ENCODE data around the gene MAD1L1. TPM values are rescaled to one million over a fixed set of nuclear protein-coding genes. Genes with fewer than 3 reads are reported as not detected.
"Not testable (repeated sequence)": the region's sequence is repeated elsewhere in the genome, so short reads cannot be mapped to it uniquely, and the experiment has no call there.

Gene MAD1L1
- total and polyA plus RNA-seq, 3 experiments from 2014 or later, result 43.6 to 185 (median 47.3) TPM

DNA sequence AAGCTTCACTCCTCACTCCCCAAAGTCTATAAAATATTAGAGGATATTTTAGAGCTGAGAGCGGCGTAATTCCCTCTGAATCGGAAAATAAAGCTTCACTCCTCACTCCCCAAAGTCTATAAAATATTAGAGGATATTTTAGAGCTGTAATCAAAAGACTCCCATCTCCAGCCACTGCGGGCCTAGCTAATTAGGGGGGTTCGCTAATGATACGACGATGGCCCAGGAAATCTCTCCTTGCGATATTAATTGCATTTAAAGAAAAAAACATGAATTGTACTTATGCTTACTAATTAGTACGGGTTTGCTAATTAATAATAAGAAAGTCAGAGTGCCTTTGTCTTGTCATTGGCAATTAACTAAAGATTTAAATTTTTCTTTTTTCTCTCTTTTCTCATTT is 235.9 kb downstream of the MAD1L1 start:
- no peaks in the 10 kb centered on the region for H3K27me3 ChIP-seq (ENCODE audit: insufficient read depth, low read length, poor library complexity, severe bottlenecking)
- H3K4me1 ChIP-seq (ENCODE audit: insufficient read depth, low read length), result no peaks in the 10 kb centered on the region
- peak overlapping the region in 1 of 8 donors; percentile 23 for H3K27ac Mint-ChIP-seq
- H3K4me1 Mint-ChIP-seq, result peaks cover 0 to 10% (median 1%) of the 10 kb centered on the region in 3 donors
- no peaks in the 10 kb centered on the region for H3K36me3 ChIP-seq (ENCODE audit: insufficient read depth, low read length)
- no peak overlapping the region for H3K4me3 Mint-ChIP-seq
- DNase-seq, result no peak
- CTCF ChIA-PET, result no interaction called here
- H3K9me3 Mint-ChIP-seq, result no peaks in the 10 kb centered on the region
- H3K36me3 Mint-ChIP-seq, result peaks cover 0 to 3% (median 0%) of the 10 kb centered on the region in 3 donors
- no peaks in the 10 kb centered on the region for H3K9me3 ChIP-seq (ENCODE audit: low read length)
- POLR2A ChIA-PET, result no interaction called here
- no peak overlapping the region for H3K27ac ChIP-seq (ENCODE audit: low read depth, low read length)
- H3K27me3 Mint-ChIP-seq, result no peaks in the 10 kb centered on the region
- H3K4me3 ChIP-seq (ENCODE audit: low read length), result no peak overlapping the region

DNA sequence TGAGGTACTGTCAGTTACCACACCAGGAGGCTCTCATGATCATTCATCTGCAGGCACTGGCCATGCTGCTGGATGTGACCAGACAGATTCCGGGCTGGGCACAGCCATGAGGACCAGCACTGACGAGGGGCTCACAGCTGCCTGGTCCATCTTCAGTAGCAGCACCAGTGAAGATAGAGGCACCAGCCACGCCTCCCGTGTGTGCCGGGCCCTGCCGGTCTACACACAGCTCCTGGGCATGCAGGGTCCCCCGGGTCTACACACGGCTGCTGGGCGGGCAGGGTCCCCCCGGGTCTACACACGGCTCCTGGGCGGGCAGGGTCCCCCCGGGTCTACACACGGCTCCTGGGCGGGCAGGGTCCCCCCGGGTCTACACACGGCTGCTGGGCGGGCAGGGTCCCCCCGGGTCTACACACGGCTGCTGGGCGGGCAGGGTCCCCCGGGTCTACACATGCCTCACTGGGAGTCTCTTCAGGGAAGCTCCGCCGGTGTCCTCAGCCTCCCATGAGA is 236.8 kb downstream of the MAD1L1 start:
- H3K9me3 Mint-ChIP-seq; H3K9me3 ChIP-seq (ENCODE audit: low read length); H3K27ac Mint-ChIP-seq; CTCF ChIA-PET; H3K27me3 Mint-ChIP-seq; POLR2A ChIA-PET; H3K27ac ChIP-seq (ENCODE audit: low read depth, low read length); DNase-seq; H3K36me3 ChIP-seq (ENCODE audit: insufficient read depth, low read length); H3K4me3 Mint-ChIP-seq; H3K36me3 Mint-ChIP-seq; H3K27me3 ChIP-seq (ENCODE audit: insufficient read depth, low read length, poor library complexity, severe bottlenecking); H3K4me1 ChIP-seq (ENCODE audit: insufficient read depth, low read length); H3K4me1 Mint-ChIP-seq; H3K4me3 ChIP-seq (ENCODE audit: low read length): not testable (repeated sequence)

DNA sequence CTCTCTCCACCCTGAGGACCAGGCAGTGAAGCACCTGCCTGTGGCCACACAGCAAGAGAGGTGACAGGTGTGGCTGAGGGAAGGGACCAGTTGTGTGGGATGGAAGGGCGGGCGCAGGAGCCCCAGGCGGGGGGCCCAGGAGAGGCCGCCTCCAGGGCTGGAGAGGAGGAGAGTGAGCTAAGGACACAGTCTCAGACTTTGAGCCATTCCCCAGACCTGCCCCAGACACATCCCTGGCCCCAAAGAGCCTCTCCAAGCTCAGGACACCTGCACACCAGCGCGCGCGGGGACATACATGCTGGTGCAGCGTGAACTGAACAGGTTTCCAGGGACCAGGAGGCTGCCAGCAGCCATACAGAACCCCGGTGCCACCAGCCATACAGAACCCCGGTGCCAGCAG is 237.3 kb downstream of the MAD1L1 start:
- H3K27me3 Mint-ChIP-seq, result no peaks in the 10 kb centered on the region
- peaks cover 0 to 2% (median 0%) of the 10 kb centered on the region in 3 donors for H3K36me3 Mint-ChIP-seq
- Histone ChIP-seq H3K4me1 (ENCODE audit: insufficient read depth, low read length) (no peaks in the 10 kb centered on the region), H3K36me3 (ENCODE audit: insufficient read depth, low read length) (no peaks in the 10 kb centered on the region), H3K27me3 (ENCODE audit: insufficient read depth, low read length, poor library complexity, severe bottlenecking) (no peaks in the 10 kb centered on the region), H3K27ac (ENCODE audit: low read depth, low read length) (no peak overlapping the region), H3K9me3 (ENCODE audit: low read length) (no peaks in the 10 kb centered on the region), H3K4me3 (ENCODE audit: low read length) (no peak overlapping the region)
- no peak for DNase-seq
- ChIA-PET CTCF (no interaction called here), POLR2A (no interaction called here)
- H3K27ac Mint-ChIP-seq, result no peak overlapping the region
- H3K4me3 Mint-ChIP-seq, result no peak overlapping the region
- H3K4me1 Mint-ChIP-seq, result peaks cover 0 to 8% (median 1%) of the 10 kb centered on the region in 3 donors
- no peaks in the 10 kb centered on the region for H3K9me3 Mint-ChIP-seq

DNA sequence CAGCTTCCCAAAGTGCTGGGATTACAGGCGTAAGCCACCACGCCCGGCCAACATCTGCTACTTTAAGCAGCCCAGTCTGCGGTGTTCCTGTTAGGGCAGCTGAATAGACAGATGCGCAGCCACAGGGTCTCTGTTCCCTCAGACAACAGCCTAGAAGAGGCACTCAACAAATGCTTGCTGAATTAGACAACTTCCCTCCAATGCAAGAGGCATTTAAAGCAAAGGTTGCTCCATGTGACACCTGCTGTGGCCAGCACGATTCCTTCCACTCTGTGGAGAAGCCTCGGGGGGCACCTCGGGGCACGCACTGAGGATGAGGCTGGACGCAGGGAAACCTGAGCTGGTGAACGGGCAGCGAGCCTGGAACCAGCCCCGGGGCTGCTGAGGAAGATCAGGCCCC is 237.8 kb downstream of the MAD1L1 start:
- DNase-seq, result no peak
- ChIA-PET POLR2A (no interaction called here), CTCF (no interaction called here)
- Histone ChIP-seq H3K27me3 (ENCODE audit: insufficient read depth, low read length, poor library complexity, severe bottlenecking) (no peaks in the 10 kb centered on the region), H3K9me3 (ENCODE audit: low read length) (no peaks in the 10 kb centered on the region), H3K4me3 (ENCODE audit: low read length) (no peak overlapping the region), H3K36me3 (ENCODE audit: insufficient read depth, low read length) (no peaks in the 10 kb centered on the region), H3K4me1 (ENCODE audit: insufficient read depth, low read length) (no peaks in the 10 kb centered on the region), H3K27ac (ENCODE audit: low read depth, low read length) (no peak overlapping the region)
- Mint-ChIP-seq H3K36me3 (peaks cover 0 to under 1% (median 0%) of the 10 kb centered on the region in 3 donors), H3K4me3 (no peak overlapping the region), H3K27me3 (no peaks in the 10 kb centered on the region), H3K9me3 (no peaks in the 10 kb centered on the region), H3K27ac (peak overlapping the region in 1 of 8 donors; percentile 75), H3K4me1 (peaks cover 0 to 3% (median 1%) of the 10 kb centered on the region in 3 donors)

DNA sequence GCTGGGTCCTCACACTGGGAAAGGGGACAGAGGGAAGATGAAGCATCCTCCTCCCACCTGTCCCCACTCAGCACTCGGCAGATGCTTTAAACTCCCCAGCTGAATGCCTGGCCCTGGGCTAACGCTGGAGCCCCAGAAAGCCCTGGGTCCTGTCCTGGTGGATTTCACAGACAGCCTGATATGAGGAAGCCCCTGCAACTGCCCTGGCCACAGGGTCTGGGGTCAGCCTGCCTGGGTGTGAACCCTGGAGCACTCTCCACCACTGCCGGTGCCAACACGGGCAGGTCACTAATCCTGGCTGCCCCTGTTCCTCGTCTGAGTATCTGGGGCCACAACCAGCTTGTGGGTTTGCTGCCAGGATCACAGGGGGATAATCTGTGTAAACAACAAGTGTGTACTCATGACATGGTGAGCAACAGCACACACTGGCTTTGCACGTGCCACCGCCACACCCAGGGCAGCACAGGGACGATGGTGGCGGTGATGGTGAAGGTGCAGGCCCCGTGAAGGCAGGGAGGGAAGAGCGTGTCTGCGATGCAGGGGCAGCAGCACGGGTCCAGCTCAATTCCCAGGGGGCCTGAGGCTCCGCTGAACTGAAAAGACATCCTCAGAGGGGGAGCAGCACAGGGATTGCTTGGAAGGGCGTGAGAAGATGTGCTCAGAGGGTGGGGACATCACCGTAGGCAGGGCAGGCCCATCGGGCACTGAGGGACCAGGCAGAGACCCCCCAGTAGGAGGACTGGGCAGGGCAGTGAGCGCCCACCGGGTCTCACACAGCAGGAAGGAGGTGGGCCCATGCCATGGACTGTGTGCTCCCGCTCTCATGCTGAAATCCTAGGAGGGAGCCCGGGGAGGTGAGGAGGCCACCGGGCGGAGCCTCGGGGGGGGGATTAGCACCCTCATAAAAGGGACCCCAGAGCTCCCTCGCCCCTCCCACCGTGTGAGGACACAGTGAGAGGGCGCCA is 238.7 kb downstream of the MAD1L1 start:
- H3K4me3 Mint-ChIP-seq, result no peak overlapping the region
- H3K36me3 Mint-ChIP-seq, result no peaks in the 10 kb centered on the region
- Histone ChIP-seq H3K4me1 (ENCODE audit: insufficient read depth, low read length) (no peaks in the 10 kb centered on the region), H3K27ac (ENCODE audit: low read depth, low read length) (no peak overlapping the region), H3K4me3 (ENCODE audit: low read length) (no peak overlapping the region), H3K36me3 (ENCODE audit: insufficient read depth, low read length) (no peaks in the 10 kb centered on the region), H3K9me3 (ENCODE audit: low read length) (no peaks in the 10 kb centered on the region), H3K27me3 (ENCODE audit: insufficient read depth, low read length, poor library complexity, severe bottlenecking) (no peaks in the 10 kb centered on the region)
- POLR2A ChIA-PET, result no interaction called here
- no peaks in the 10 kb centered on the region for H3K27me3 Mint-ChIP-seq
- no peaks in the 10 kb centered on the region for H3K9me3 Mint-ChIP-seq
- no peak for DNase-seq
- CTCF ChIA-PET, result interaction anchor here (1.0 kb wide), 1 partner anchor 10 kb away, joined by 3 read pairs; no protein-coding TSS in a partner anchor
- no peak overlapping the region for H3K27ac Mint-ChIP-seq
- peaks cover 1 to 3% (median 1%) of the 10 kb centered on the region in 3 donors for H3K4me1 Mint-ChIP-seq

DNA sequence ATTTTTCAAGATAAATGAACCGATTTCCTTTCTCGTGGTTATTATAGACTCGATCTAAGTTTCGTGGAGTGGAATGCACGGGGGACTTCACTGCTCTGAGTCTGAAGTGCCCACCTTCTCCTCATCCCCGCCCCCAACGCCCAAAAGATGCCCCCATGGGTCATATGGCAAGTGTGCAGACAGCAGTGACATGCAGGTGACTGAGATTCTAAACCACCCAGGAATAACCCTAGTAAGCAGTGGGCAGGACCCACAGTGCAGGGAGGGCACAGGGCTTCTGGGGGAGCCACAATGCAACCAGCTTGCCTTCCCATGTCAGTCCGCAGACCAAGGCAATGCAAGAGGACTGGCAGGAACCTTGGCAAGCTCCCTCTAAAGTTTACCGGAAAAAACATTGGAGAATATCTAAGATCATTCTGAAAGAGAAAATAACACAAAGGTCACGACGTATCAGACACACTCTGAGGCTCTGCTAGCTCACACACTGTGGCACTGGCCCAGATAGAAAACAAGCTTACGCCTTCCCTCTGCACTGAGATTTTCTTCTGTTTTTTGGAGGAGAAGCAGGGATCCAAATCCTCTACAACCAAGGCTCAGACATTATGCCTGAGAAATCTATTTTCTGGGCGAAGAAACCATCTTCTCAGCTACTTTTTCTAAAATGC is 239.6 kb downstream of the MAD1L1 start:
- H3K27me3 ChIP-seq (ENCODE audit: insufficient read depth, low read length, poor library complexity, severe bottlenecking), result no peaks in the 10 kb centered on the region
- DNase-seq, result no peak
- POLR2A ChIA-PET, result no interaction called here
- Mint-ChIP-seq H3K27ac (peak overlapping the region in 3 of 8 donors; percentile 35 to 76 (median 43)), H3K4me1 (peaks cover 4 to 9% (median 5%) of the 10 kb centered on the region in 3 donors), H3K36me3 (no peaks in the 10 kb centered on the region), H3K27me3 (no peaks in the 10 kb centered on the region), H3K4me3 (no peak overlapping the region), H3K9me3 (no peaks in the 10 kb centered on the region)
- no peak overlapping the region for H3K27ac ChIP-seq (ENCODE audit: low read depth, low read length)
- peaks cover 4% of the 10 kb centered on the region for H3K4me1 ChIP-seq (ENCODE audit: insufficient read depth, low read length)
- CTCF ChIA-PET, result no interaction called here
- H3K9me3 ChIP-seq (ENCODE audit: low read length), result no peaks in the 10 kb centered on the region
- H3K36me3 ChIP-seq (ENCODE audit: insufficient read depth, low read length), result no peaks in the 10 kb centered on the region
- no peak overlapping the region for H3K4me3 ChIP-seq (ENCODE audit: low read length)

DNA sequence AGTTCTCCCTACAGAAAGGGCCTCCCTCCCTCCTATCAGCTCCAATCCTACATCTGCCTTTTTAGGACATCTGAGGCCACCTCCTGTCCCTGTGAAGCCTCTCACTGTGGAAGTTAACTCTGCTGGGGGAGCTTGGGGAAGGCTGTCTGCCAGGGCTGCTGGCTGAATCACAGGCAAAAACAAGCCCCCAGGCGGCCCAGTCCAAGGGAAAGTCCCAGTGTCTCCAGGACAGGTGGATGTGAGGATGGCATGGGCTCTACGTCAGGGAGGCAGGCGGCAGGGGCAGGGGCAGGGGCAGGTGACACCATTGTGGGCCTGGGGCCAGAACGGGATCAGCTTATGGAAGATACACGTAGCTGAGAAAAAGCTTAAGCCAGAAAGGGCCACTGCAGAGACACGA is 240.2 kb downstream of the MAD1L1 start:
- Histone ChIP-seq H3K27me3 (ENCODE audit: insufficient read depth, low read length, poor library complexity, severe bottlenecking) (no peaks in the 10 kb centered on the region), H3K36me3 (ENCODE audit: insufficient read depth, low read length) (no peaks in the 10 kb centered on the region), H3K4me3 (ENCODE audit: low read length) (no peak overlapping the region), H3K27ac (ENCODE audit: low read depth, low read length) (no peak overlapping the region), H3K4me1 (ENCODE audit: insufficient read depth, low read length) (peaks cover 10% of the 10 kb centered on the region), H3K9me3 (ENCODE audit: low read length) (no peaks in the 10 kb centered on the region)
- Mint-ChIP-seq H3K36me3 (no peaks in the 10 kb centered on the region), H3K27ac (peak overlapping the region in 5 of 8 donors; percentile 23 to 88 (median 35)), H3K27me3 (no peaks in the 10 kb centered on the region), H3K9me3 (no peaks in the 10 kb centered on the region), H3K4me3 (no peak overlapping the region), H3K4me1 (peaks cover 4 to 15% (median 5%) of the 10 kb centered on the region in 3 donors)
- POLR2A ChIA-PET, result no interaction called here
- no peak for DNase-seq
- CTCF ChIA-PET, result no interaction called here

DNA sequence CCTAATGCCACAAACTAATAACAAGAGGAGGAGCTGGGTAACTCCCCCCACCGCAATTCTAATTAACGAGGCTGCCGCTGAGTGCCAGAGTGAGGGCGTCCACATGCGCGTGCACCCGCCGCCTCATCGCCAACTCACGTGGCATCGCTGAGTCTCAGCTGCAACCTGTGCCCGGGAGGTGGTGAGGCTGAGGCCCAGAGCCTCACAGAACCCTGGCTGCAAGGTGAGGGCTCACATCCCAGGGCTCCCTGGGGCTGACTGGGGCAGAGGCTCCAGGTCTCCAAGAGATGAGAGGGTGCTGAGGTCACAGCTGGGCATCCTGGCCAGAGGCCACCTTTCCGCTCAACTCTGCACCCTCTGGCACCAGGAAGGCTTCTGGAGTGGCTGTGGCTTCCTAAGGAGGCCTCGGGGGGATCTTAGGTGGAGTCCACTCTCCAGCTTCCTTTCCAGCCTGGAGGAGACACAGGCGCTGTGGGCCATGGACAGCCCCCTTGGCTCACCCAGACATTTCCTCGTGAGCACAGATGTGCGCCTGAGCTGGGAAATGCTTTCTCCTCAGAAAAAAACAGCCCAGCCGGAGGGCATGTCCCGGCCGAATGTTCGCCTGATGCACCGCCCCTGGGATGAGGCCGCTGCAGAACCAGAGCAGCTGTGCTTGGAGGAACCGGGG is 242.6 kb downstream of the MAD1L1 start:
- Mint-ChIP-seq H3K4me1 (peaks cover 23 to 38% (median 25%) of the 10 kb centered on the region in 3 donors), H3K27me3 (no peaks in the 10 kb centered on the region), H3K4me3 (no peak overlapping the region), H3K36me3 (peaks cover 0 to 1% (median 0%) of the 10 kb centered on the region in 3 donors), H3K9me3 (no peaks in the 10 kb centered on the region), H3K27ac (peak overlapping the region in 1 of 8 donors; percentile 54)
- ChIA-PET CTCF (no interaction called here), POLR2A (no interaction called here)
- Histone ChIP-seq H3K27me3 (ENCODE audit: insufficient read depth, low read length, poor library complexity, severe bottlenecking) (no peaks in the 10 kb centered on the region), H3K36me3 (ENCODE audit: insufficient read depth, low read length) (no peaks in the 10 kb centered on the region), H3K9me3 (ENCODE audit: low read length) (no peaks in the 10 kb centered on the region), H3K4me1 (ENCODE audit: insufficient read depth, low read length) (peaks cover 34% of the 10 kb centered on the region), H3K27ac (ENCODE audit: low read depth, low read length) (no peak overlapping the region), H3K4me3 (ENCODE audit: low read length) (no peak overlapping the region)
- DNase-seq, result no peak
